Activated gamma-delta T cell (primary cell): ENCODE measurements around the gene SLC17A7.
A peak's percentile ranks its signal among the peaks of the same experiment; 100 is the strongest.

Experiments used
- DNase-seq: peaks from one replicate; lab custom pipeline; 2025; lab: John Stamatoyannopoulos, UW

SLC17A7 gene

GRCh38 chr19:49427855-49428546 lies 13.3 kb downstream of the SLC17A7 start:
- DNase-seq, result no peak

GRCh38 chr19:49427339-49427738 lies 14.0 kb downstream of the SLC17A7 start:
- DNase-seq, result no peak

- no peak for DNase-seq
Measured at GRCh38 chr19:49425922-49426592, 15.3 kb downstream of the SLC17A7 start.

- DNase-seq, result no peak
Measured at GRCh38 chr19:49425178-49425577, 16.1 kb downstream of the SLC17A7 start, which contains the start of gene GFY. Gene GFY, plus strand, starts transcription at chr19:49425388. Its CDS starts 1,043 bp downstream, at chr19:49426431.

GRCh38 chr19:49423985-49424303 lies 17.4 kb downstream of the SLC17A7 start:
- DNase-seq, result no peak

GRCh38 chr19:49423071-49423984 lies 18.0 kb downstream of the SLC17A7 start, which contains the start of gene PTH2:
Gene PTH2, minus strand, starts transcription at chr19:49423441. Its CDS starts 102 bp downstream, at chr19:49423339.
- no peak for DNase-seq

GRCh38 chr19:49422407-49423070 lies 18.8 kb downstream of the SLC17A7 start:
- DNase-seq, result peak; percentile 35

- DNase-seq, result no peak
Measured at GRCh38 chr19:49421878-49422202, 19.5 kb downstream of the SLC17A7 start.

GRCh38 chr19:49421039-49421877 lies 20.1 kb downstream of the SLC17A7 start:
- no peak for DNase-seq

- no peak for DNase-seq
Measured at GRCh38 chr19:49420227-49420626, 21.1 kb downstream of the SLC17A7 start.

GRCh38 chr19:49419173-49419572 lies 22.2 kb downstream of the SLC17A7 start:
- DNase-seq, result no peak

- DNase-seq, result no peak
Measured at GRCh38 chr19:49418511-49418910, 22.8 kb downstream of the SLC17A7 start.

- no peak for DNase-seq
Measured at GRCh38 chr19:49417088-49417487, 24.2 kb downstream of the SLC17A7 start.

- no peak for DNase-seq
Measured at GRCh38 chr19:49415810-49416200, 25.5 kb downstream of the SLC17A7 start.

GRCh38 chr19:49415102-49415809 lies 26.1 kb downstream of the SLC17A7 start:
- DNase-seq, result no peak

- no peak for DNase-seq
Measured at GRCh38 chr19:49414256-49414655, 27.1 kb downstream of the SLC17A7 start.

GRCh38 chr19:49413348-49413747 lies 28.0 kb downstream of the SLC17A7 start:
- no peak for DNase-seq

- no peak for DNase-seq
Measured at GRCh38 chr19:49411681-49412326, 29.5 kb downstream of the SLC17A7 start.

- DNase-seq, result no peak
Measured at GRCh38 chr19:49409441-49410029, 31.8 kb downstream of the SLC17A7 start.
